ENCODE measurements around the gene APCDD1.
"Not testable (repeated sequence)": the region's sequence is repeated elsewhere in the genome, so short reads cannot be mapped to it uniquely, and the experiment has no call there.

Gene APCDD1

DNA sequence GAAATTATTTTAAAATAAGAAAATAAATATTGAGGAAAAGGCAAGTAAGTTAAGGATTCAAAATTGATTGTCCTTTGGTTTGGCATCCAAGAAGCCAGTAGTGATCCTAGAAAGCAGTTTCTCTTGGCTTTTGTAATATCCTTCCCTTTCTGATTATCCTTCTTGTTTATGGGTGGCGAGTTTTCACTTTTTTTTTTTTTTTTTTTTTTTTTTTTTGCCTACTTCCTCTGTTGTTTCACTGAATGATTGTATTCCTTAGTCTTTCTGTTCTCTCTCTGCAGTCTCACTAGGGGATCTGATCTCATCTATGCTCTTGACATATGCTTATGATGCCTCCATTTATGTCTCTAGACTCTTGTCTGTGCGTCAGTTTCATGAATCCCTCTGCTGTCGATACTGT is 75.6 kb downstream of the APCDD1 start:
- CTCF ChIA-PET = no interaction called here
- POLR2A ChIA-PET = no interaction called here
- TF ChIP-seq, protein P1, sequence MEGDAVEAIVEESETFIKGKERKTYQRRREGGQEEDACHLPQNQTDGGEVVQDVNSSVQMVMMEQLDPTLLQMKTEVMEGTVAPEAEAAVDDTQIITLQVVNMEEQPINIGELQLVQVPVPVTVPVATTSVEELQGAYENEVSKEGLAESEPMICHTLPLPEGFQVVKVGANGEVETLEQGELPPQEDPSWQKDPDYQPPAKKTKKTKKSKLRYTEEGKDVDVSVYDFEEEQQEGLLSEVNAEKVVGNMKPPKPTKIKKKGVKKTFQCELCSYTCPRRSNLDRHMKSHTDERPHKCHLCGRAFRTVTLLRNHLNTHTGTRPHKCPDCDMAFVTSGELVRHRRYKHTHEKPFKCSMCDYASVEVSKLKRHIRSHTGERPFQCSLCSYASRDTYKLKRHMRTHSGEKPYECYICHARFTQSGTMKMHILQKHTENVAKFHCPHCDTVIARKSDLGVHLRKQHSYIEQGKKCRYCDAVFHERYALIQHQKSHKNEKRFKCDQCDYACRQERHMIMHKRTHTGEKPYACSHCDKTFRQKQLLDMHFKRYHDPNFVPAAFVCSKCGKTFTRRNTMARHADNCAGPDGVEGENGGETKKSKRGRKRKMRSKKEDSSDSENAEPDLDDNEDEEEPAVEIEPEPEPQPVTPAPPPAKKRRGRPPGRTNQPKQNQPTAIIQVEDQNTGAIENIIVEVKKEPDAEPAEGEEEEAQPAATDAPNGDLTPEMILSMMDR (IDR thresholded peaks at IDR 0.05; ENCODE audit: insufficient read depth, low read length, missing control alignments) = no peak
- no peak for DNase-seq (ENCODE audit: low read depth, low spot score)
- no peak overlapping the region for H3K4me3 ChIP-seq (ENCODE audit: low read depth, low read length)

DNA sequence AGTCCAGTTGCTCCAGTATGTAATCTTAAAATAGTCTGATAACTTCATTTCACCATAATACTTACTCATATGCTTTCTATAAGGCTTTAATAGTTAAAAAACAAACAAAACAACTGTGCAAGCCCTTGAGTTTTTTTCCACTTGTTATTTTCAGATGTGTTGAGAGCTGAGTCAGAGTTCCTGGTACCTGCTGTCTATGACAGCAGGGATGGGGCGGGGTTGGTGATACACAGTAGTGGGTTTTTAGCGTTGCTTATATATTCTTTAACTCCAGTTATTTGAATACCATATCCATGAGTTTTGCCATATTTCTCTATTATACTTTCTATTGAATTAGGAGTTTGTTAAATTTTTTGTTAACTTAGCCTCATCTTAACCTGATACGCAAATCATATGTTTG is 76.4 kb downstream of the APCDD1 start:
- TF ChIP-seq, protein P1 (IDR thresholded peaks at IDR 0.05; ENCODE audit: insufficient read depth, low read length, missing control alignments) = no peak
- ChIA-PET POLR2A (no interaction called here), CTCF (interaction anchor here (0.7 to 1.2 kb wide), 2 partner anchors 11 to 557 kb away, joined by 3 read pairs; no protein-coding TSS in a partner anchor)
- H3K4me3 ChIP-seq (ENCODE audit: low read depth, low read length) = no peak overlapping the region
- DNase-seq (ENCODE audit: low read depth, low spot score) = no peak

DNA sequence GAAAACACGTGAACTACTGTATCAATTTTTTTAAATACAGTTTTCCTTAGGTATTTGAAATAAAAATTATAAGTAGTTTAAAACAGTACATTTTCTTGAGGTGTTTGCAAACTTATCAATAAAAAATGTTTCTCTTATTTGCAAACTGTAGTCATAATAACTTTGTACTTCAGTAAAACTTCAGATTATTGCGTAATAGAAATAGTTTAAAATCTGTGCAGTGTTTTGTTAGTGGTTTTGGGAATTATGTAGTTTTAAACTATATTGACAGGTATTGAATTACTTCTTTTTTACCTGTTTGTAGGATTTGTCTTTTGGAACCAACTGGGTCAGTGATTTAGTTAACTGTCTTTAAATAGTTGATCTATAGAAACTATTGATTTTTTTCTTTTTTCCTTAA is 78.7 kb downstream of the APCDD1 start:
- TF ChIP-seq, protein P1 (IDR thresholded peaks at IDR 0.05; ENCODE audit: insufficient read depth, low read length, missing control alignments) = no peak
- ChIA-PET POLR2A (no interaction called here), CTCF (no interaction called here)
- no peak overlapping the region for H3K4me3 ChIP-seq (ENCODE audit: low read depth, low read length)
- no peak for DNase-seq (ENCODE audit: low read depth, low spot score)

DNA sequence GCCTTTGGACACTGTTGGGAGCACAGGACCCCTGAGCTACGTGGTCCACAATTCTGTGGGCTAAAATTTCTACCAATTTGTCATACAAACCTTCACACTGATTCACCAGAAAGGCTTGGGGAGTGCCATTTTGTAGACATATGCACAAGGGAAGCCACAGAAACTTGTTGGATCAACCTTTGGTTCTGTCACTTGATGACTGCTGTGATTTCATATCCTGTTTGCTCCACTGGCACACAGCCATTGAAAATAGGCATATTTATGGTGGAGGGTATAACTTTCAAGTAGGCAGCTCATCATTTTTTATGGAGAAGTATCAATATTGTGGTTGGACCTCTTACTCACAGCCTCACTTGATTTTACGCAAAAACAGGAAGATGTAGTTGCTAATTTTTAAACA is 81.8 kb downstream of the APCDD1 start:
- POLR2A ChIA-PET = no interaction called here
- TF ChIP-seq, protein P1 (IDR thresholded peaks at IDR 0.05; ENCODE audit: insufficient read depth, low read length, missing control alignments) = no peak
- H3K4me3 ChIP-seq (ENCODE audit: low read depth, low read length) = no peak overlapping the region
- no peak for DNase-seq (ENCODE audit: low read depth, low spot score)
- CTCF ChIA-PET = interaction anchor here (0.9 to 2.2 kb wide), 4 partner anchors 7 to 564 kb away, joined by 3 to 8 read pairs (median 6); no protein-coding TSS in a partner anchor

DNA sequence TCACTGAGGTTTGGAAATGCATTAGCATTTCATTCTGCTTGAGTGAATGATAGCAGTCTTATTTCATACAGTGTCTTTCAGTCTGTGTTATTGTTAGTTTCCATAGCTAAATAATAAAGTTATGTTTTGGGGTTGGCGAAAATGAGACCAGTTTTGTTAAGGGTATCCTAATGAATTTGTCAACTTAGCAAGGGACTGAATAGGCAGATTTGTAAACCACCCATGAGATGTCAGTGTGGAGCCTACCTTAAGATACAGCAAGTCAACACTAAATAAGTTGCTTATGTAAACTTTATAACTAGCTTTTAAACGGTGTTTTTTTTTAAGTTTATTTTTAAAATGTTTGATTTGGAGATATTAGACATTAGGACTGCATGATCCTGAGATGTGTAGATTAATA is 83.3 kb downstream of the APCDD1 start:
- DNase-seq (ENCODE audit: low read depth, low spot score) = no peak
- POLR2A ChIA-PET = interaction anchor here (0.7 kb wide), 1 partner anchor 27 kb away, joined by 3 read pairs; no protein-coding TSS in a partner anchor
- no peak overlapping the region for H3K4me3 ChIP-seq (ENCODE audit: low read depth, low read length)
- TF ChIP-seq, protein P1 (IDR thresholded peaks at IDR 0.05; ENCODE audit: insufficient read depth, low read length, missing control alignments) = no peak
- CTCF ChIA-PET = interaction anchor here (1.2 to 1.5 kb wide), 3 partner anchors 16 to 566 kb away, joined by 3 to 4 read pairs (median 3); no protein-coding TSS in a partner anchor

DNA sequence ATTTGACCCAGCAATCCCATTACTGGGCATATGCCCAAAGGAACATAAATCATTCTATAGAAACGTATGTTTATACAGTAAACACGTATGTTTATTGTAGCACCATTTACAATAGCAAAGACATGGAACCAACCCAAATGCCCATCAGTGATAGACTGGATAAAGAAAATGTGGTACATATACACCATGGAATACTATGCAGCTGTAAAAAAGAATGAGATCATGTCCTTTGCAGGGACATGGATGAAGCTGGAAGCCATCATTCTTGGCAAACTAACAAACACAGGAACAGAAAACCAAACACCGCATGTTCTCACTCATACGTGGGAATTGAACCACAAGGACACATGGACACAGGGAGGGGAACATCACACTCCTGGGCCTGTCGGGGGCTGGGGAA is 84.7 kb downstream of the APCDD1 start:
- DNase-seq (ENCODE audit: low read depth, low spot score); POLR2A ChIA-PET; H3K4me3 ChIP-seq (ENCODE audit: low read depth, low read length): not testable (repeated sequence)
- CTCF ChIA-PET = interaction anchor here (0.7 kb wide), 1 partner anchor 10 kb away, joined by 3 read pairs; no protein-coding TSS in a partner anchor

All from AG04449 (cell line).